Vagina (tissue), 2 donors: ENCODE measurements around the gene POLR2B. TPM values are rescaled to one million over a fixed set of nuclear protein-coding genes. Genes with fewer than 3 reads are reported as not detected.

Source experiments
- DNase-seq, 2 donors: peaks; one replicate each; pipeline ENCODE4 v3.0.0-alpha.2; 2017; ENCODE audit errors: extremely low spot score in 2 of 2
- H3K27ac ChIP-seq: fragments of 200-600 bp; sonication (generic); one replicate; pipeline ENCODE4 v1.5.1; 2019
- H3K27me3 ChIP-seq: fragments of 200-600 bp; sonication (generic); one replicate; pipeline ENCODE4 v1.5.1; 2019
- H3K36me3 ChIP-seq, 2 donors: fragments of 200-600 bp; sonication (generic); one replicate each; pipeline ENCODE4 v1.5.1; 2017 to 2019
- H3K4me1 ChIP-seq: fragments of 200-600 bp; sonication (generic); one replicate; pipeline ENCODE4 v1.5.1; 2019
- H3K4me3 ChIP-seq, 2 donors: fragments of 200-600 bp; sonication (generic); 1 replicate in 1 of 2; 2 replicates in 1 of 2; pipeline ENCODE4 v1.5.1; 2016 to 2019
- H3K9me3 ChIP-seq: fragments of 200-600 bp; sonication (generic); one replicate; pipeline ENCODE4 v1.5.1; 2019
- POLR2A ChIP-seq, 2 donors: fragments of 450-650 bp; IDR thresholded peaks; one replicate each; pipeline ENCODE4 v1.6.1; 2017; ENCODE audit warnings: antibody characterized with exemption in 2 of 2, mild to moderate bottlenecking in 2 of 2, moderate library complexity in 2 of 2
- POLR2AphosphoS5 ChIP-seq, 2 donors: sonication (generic); formaldehyde crosslinking; IDR thresholded peaks; one replicate each; pipeline ENCODE4 v1.9.0; 2017; ENCODE audit warnings: antibody characterized with exemption in 2 of 2, mild to moderate bottlenecking in 2 of 2, low read depth in 1 of 2; ENCODE audit not compliant: insufficient read depth in 1 of 2
- intact Hi-C: fragments of 100-400 bp; cut with DNase I; formaldehyde crosslinking; loops from one replicate; pipeline ENCODE4 v1.15.1; 2023
- total RNA-seq: library from RNA; depleted of rRNA; stranded (reverse); fragments of >200 nt; gene quantifications from one replicate; pipeline ENCODE4 v1.2.3, GENCODE V29; 2016
- TF ChIP-seq, protein P1 (sequence below), 3 experiments: fragments of 450-650 bp in 2 of 3; fragments of 200-600 bp in 1 of 3; sonication (generic) in 1 of 3; IDR thresholded peaks; one replicate each; pipeline ENCODE4 v1.5.1; 2017 to 2019; ENCODE audit warnings: antibody characterized with exemption in 3 of 3, mild to moderate bottlenecking in 2 of 3, moderate library complexity in 2 of 3

The POLR2B gene
- total RNA-seq, 1 donor from 2014 or later = 56.5 TPM

DNA sequence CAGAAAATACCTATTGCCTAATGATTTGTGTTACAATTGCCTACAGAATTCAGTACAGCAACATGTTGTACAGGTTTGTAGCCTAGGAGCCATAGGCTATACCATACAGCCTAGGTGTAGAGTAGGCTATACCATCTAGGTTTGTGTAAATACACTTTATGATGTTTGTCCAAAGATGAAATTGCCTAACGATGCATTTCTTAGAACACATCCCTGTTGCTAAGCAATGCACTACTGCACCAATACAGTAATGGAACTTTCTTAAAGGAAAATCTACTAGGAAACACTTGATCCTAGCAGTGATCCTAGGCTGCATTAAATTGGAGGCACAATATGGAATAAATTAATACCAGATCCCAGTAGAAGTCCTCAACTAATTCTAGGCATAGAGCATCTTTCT, 19.6 kb upstream of the POLR2B start:
- no peak overlapping the region for H3K4me3 ChIP-seq
- no peaks in the 10 kb centered on the region for H3K9me3 ChIP-seq
- no peak for TF ChIP-seq POLR2A (IDR thresholded peaks at IDR 0.05)
- no peak for TF ChIP-seq POLR2AphosphoS5 (IDR thresholded peaks at IDR 0.05; ENCODE audit: insufficient read depth in 1 of 2, low read depth in 1 of 2)
- TF ChIP-seq, protein P1, sequence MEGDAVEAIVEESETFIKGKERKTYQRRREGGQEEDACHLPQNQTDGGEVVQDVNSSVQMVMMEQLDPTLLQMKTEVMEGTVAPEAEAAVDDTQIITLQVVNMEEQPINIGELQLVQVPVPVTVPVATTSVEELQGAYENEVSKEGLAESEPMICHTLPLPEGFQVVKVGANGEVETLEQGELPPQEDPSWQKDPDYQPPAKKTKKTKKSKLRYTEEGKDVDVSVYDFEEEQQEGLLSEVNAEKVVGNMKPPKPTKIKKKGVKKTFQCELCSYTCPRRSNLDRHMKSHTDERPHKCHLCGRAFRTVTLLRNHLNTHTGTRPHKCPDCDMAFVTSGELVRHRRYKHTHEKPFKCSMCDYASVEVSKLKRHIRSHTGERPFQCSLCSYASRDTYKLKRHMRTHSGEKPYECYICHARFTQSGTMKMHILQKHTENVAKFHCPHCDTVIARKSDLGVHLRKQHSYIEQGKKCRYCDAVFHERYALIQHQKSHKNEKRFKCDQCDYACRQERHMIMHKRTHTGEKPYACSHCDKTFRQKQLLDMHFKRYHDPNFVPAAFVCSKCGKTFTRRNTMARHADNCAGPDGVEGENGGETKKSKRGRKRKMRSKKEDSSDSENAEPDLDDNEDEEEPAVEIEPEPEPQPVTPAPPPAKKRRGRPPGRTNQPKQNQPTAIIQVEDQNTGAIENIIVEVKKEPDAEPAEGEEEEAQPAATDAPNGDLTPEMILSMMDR (IDR thresholded peaks at IDR 0.05) = no peak
- no peak for DNase-seq
- intact Hi-C loops = no loop called here
- H3K36me3 ChIP-seq = peaks cover 0 to 8% of the 10 kb centered on the region in 2 donors
- no peaks in the 10 kb centered on the region for H3K4me1 ChIP-seq
- H3K27ac ChIP-seq = no peak overlapping the region
- no peaks in the 10 kb centered on the region for H3K27me3 ChIP-seq

DNA sequence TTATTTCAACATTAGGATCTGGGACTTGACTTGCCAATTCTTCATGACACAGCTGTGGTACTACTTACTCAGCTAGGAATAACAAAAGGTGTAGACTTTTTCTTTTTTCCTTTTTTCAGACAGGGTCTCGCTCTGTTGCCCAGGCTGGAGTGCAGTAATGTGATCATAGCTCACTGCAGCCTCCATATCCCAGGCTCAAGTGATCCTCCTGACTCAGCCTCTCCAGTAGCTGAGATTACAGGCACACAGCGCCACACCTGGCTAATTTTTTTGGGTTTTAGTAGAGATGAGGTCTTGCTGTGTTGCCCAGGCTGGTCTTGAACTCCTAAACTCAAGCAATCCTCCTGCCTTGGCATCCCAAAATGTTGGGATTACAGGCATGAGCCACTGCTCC, 17.6 kb upstream of the POLR2B start:
- intact Hi-C loops = no loop called here
- no peaks in the 10 kb centered on the region for H3K27me3 ChIP-seq
- peak in 1 of 2 donors; percentile 49 for DNase-seq
- no peak overlapping the region for H3K4me3 ChIP-seq
- no peak overlapping the region for H3K27ac ChIP-seq
- no peaks in the 10 kb centered on the region for H3K9me3 ChIP-seq
- TF ChIP-seq POLR2A (IDR thresholded peaks at IDR 0.05) (no peak), POLR2AphosphoS5 (IDR thresholded peaks at IDR 0.05; ENCODE audit: insufficient read depth in 1 of 2, low read depth in 1 of 2) (no peak)
- TF ChIP-seq, protein P1 (IDR thresholded peaks at IDR 0.05) = no peak
- no peaks in the 10 kb centered on the region for H3K4me1 ChIP-seq
- H3K36me3 ChIP-seq = peaks cover 0 to 26% of the 10 kb centered on the region in 2 donors

DNA sequence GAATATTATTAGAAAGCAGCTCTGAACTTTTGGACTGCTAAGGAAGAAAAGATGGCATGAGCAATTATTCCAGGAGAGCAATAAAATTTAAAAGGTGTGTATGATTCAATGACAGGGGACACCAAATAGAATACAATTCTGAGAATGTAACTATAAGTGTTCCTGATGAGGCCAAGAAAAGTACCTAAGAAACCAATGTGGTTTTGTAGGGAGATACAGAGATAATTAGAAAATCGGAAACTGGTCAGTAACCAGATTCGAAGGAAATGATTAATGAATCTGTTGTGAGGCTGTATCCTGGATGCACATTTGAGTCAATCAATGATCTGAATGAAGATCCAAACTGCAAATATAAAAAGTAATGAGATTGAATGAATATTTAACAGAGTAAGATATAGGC, 7.3 kb upstream of the POLR2B start:
- intact Hi-C loops = no loop called here
- Histone ChIP-seq H3K4me1 (peaks cover 19% of the 10 kb centered on the region), H3K36me3 (peaks cover 8 to 78% of the 10 kb centered on the region in 2 donors), H3K27me3 (no peaks in the 10 kb centered on the region), H3K4me3 (no peak overlapping the region), H3K27ac (no peak overlapping the region), H3K9me3 (no peaks in the 10 kb centered on the region)
- no peak for DNase-seq
- no peak for TF ChIP-seq POLR2AphosphoS5 (IDR thresholded peaks at IDR 0.05; ENCODE audit: insufficient read depth in 1 of 2, low read depth in 1 of 2)
- TF ChIP-seq, protein P1 (IDR thresholded peaks at IDR 0.05) = no peak
- no peak for TF ChIP-seq POLR2A (IDR thresholded peaks at IDR 0.05)

DNA sequence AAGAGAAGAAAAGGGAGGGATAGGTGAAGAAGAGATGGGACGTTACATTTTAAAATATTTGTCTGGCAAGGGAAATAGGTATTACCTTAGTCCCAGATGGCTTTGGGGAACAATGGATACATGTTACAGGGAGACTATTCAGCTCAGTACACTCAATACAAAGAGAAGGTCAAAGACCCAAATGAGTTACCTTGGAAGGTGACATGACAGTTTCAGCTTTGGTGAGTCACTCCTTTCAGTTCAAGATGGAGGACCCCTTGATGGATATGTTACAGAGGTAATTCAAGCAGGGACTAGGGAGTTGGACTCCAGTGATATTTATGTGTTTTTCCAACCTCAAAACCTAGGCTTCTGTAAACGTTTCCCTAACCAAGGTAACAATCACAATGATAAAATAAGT, 6.3 kb upstream of the POLR2B start:
- intact Hi-C loops = no loop called here
- Histone ChIP-seq H3K4me1 (peaks cover 24% of the 10 kb centered on the region), H3K4me3 (no peak overlapping the region), H3K36me3 (peaks cover 8 to 70% of the 10 kb centered on the region in 2 donors), H3K9me3 (no peaks in the 10 kb centered on the region), H3K27ac (no peak overlapping the region), H3K27me3 (no peaks in the 10 kb centered on the region)
- TF ChIP-seq POLR2A (IDR thresholded peaks at IDR 0.05) (no peak), POLR2AphosphoS5 (IDR thresholded peaks at IDR 0.05; ENCODE audit: insufficient read depth in 1 of 2, low read depth in 1 of 2) (no peak)
- TF ChIP-seq, protein P1 (IDR thresholded peaks at IDR 0.05) = no peak
- DNase-seq = no peak

DNA sequence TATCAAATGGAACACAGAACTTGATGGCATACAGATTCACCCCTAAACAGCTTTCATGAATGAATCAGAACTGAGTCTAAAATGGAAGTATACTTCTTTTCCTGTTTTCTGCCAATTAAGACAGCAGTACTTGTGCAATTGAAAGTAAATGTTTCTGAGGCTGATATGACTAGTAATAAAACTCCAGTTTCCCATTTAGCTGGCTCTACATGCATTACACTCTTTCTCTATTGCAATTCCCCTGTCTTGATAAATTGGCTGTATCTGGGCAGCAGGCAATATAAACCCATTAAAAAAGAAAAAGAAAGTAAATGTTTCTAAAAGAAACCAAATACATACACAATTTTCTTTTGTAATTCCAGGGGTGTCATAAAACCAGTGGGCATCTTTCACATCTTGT, 5.9 kb upstream of the POLR2B start:
- intact Hi-C loops = no loop called here
- DNase-seq = no peak
- H3K9me3 ChIP-seq = no peaks in the 10 kb centered on the region
- no peak overlapping the region for H3K4me3 ChIP-seq
- peaks cover 24% of the 10 kb centered on the region for H3K4me1 ChIP-seq
- TF ChIP-seq POLR2AphosphoS5 (IDR thresholded peaks at IDR 0.05; ENCODE audit: insufficient read depth in 1 of 2, low read depth in 1 of 2) = no peak
- no peak for TF ChIP-seq POLR2A (IDR thresholded peaks at IDR 0.05)
- TF ChIP-seq, protein P1 (IDR thresholded peaks at IDR 0.05) = no peak
- H3K27ac ChIP-seq = no peak overlapping the region
- H3K36me3 ChIP-seq = peaks cover 8 to 66% of the 10 kb centered on the region in 2 donors
- no peaks in the 10 kb centered on the region for H3K27me3 ChIP-seq
